ENCODE results near the gene RAB25. TPM values are rescaled to one million over a fixed set of nuclear protein-coding genes. Genes with fewer than 3 reads are reported as not detected.
A peak's percentile ranks its signal among the peaks of the same experiment; 100 is the strongest.
"Not testable (repeated sequence)": the region's sequence is repeated elsewhere in the genome, so short reads cannot be mapped to it uniquely, and the experiment has no call there.

RAB25 gene
- total and polyA plus RNA-seq, 11 donors, result 0.38 TPM; not detected in 10

- intact Hi-C loops (cut with DNase I), result loop anchor here in 3 of 10 donors (5.0 kb wide), 2 partner anchors 32 to 42 kb away; no protein-coding TSS in a partner anchor
- no peak for ATAC-seq
- Histone ChIP-seq H3K4me3 (no peak overlapping the region), H3K27me3 (no peaks in the 10 kb centered on the region), H3K9me3 (no peaks in the 10 kb centered on the region), H3K27ac (no peak overlapping the region), H3K4me1 (peaks cover 0 to 14% (median 6%) of the 10 kb centered on the region in 12 donors), H3K36me3 (no peaks in the 10 kb centered on the region)
- WGBS, 4 donors, result 84 to 86% (median 85%) methylated on average over 5 of the region's 5 CpGs
- DNase-seq, result no peak
- TF ChIP-seq CTCF (IDR thresholded peaks at IDR 0.05) (no peak), POLR2A (IDR thresholded peaks at IDR 0.05) (no peak)
Observed at GRCh38 chr1:156024801-156025200, 36.2 kb upstream of the RAB25 start.

- Histone ChIP-seq H3K27ac (no peak overlapping the region), H3K36me3 (no peaks in the 10 kb centered on the region), H3K4me1 (peaks cover 0 to 8% (median 3%) of the 10 kb centered on the region in 12 donors), H3K4me3 (no peak overlapping the region), H3K9me3 (no peaks in the 10 kb centered on the region), H3K27me3 (no peaks in the 10 kb centered on the region)
- TF ChIP-seq CTCF (IDR thresholded peaks at IDR 0.05) (peak in 11 of 12 donors; percentile 21 to 57 (median 43)), POLR2A (IDR thresholded peaks at IDR 0.05) (no peak)
- ATAC-seq, result peak; percentile 54 to 85 (median 78)
- intact Hi-C loops (cut with DNase I), result loop anchor here in 1 of 10 donors (5.0 kb wide), 1 partner anchor 41 kb away; no protein-coding TSS in a partner anchor
- DNase-seq, result peak in 4 of 5 donors; percentile 25 to 65 (median 38)
- 8 to 11% (median 10%) methylated on average over 9 of the region's 9 CpGs for WGBS, 4 donors
Observed at GRCh38 chr1:156025876-156026275, 35.1 kb upstream of the RAB25 start.

- no peak for ATAC-seq
- H3K4me3 ChIP-seq, result no peak overlapping the region
- WGBS, 4 donors, result 89 to 92% (median 91%) methylated on average over 4 of the region's 4 CpGs
- H3K4me1 ChIP-seq, result peaks cover 0 to 3% (median 0%) of the 10 kb centered on the region in 12 donors
- DNase-seq, result no peak
- no peak for TF ChIP-seq CTCF (IDR thresholded peaks at IDR 0.05)
- TF ChIP-seq POLR2A (IDR thresholded peaks at IDR 0.05), result no peak
- no peaks in the 10 kb centered on the region for H3K9me3 ChIP-seq
- intact Hi-C loops (cut with DNase I), result loop anchor here in 1 of 10 donors (5.0 kb wide), 1 partner anchor 41 kb away; no protein-coding TSS in a partner anchor
- H3K36me3 ChIP-seq, result no peaks in the 10 kb centered on the region
- H3K27ac ChIP-seq, result no peak overlapping the region
- no peaks in the 10 kb centered on the region for H3K27me3 ChIP-seq
Observed at GRCh38 chr1:156026588-156026987, 34.4 kb upstream of the RAB25 start.

- Histone ChIP-seq H3K27ac (no peak overlapping the region), H3K27me3 (no peaks in the 10 kb centered on the region), H3K4me1 (no peaks in the 10 kb centered on the region), H3K9me3 (no peaks in the 10 kb centered on the region), H3K36me3 (peaks cover 0 to 20% (median 17%) of the 10 kb centered on the region in 9 donors), H3K4me3 (no peak overlapping the region)
- ATAC-seq (no peak), DNase-seq (peak in 1 of 5 donors; percentile 12)
- TF ChIP-seq POLR2A (IDR thresholded peaks at IDR 0.05) (no peak), CTCF (IDR thresholded peaks at IDR 0.05) (no peak)
- intact Hi-C loops (cut with DNase I), result no loop called here
- 51 to 62% (median 57%) methylated on average over 6 of the region's 6 CpGs for WGBS, 4 donors
Observed at GRCh38 chr1:156033011-156033410, 27.9 kb upstream of the RAB25 start.

GRCh38 chr1:156034991-156035390, 26.0 kb upstream of the RAB25 start:
- ATAC-seq; DNase-seq; H3K27ac ChIP-seq; H3K27me3 ChIP-seq; H3K9me3 ChIP-seq; intact Hi-C loops (cut with DNase I); H3K4me3 ChIP-seq; H3K4me1 ChIP-seq: not testable (repeated sequence)
- 94 to 98% (median 95%) methylated on average over 4 of the region's 4 CpGs for WGBS, 4 donors
- H3K36me3 ChIP-seq, result peaks cover 0 to 40% (median 34%) of the 10 kb centered on the region in 9 donors

Measured in heart left ventricle (tissue), 16 donors.